GM19372 (cell line): ENCODE data around the gene C2orf72.
"Not testable (repeated sequence)": the region's sequence is repeated elsewhere in the genome, so short reads cannot be mapped to it uniquely, and the experiment has no call there.

Source experiments
- ATAC-seq: cut with Tn5 transposase; IDR thresholded peaks from one replicate; pipeline ENCODE4 v1.9.1; 2021; ENCODE audit warnings: mild to moderate bottlenecking, low read depth, moderate library complexity; ENCODE audit not compliant: unreplicated experiment

C2orf72 gene

DNA sequence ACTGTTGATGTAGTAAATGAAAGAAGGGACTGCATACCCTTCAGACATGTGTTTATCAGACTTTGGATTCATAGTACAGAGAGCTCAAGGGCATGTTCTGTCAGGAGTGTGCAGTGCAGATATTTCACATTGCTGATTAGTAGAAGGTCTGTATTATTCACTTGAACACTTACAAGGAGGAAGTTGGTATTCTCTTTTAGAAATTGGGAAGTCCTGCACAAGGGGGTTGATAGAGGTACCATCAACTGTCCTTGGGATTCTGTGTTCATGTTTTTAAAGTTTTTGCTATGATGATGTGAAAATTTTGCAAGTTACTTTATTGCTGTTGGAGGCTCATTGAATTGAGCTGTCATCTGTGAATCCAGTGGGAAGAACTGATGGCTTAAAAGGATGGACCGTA, 26.0 kb downstream of the C2orf72 start:
- no peak for ATAC-seq

DNA sequence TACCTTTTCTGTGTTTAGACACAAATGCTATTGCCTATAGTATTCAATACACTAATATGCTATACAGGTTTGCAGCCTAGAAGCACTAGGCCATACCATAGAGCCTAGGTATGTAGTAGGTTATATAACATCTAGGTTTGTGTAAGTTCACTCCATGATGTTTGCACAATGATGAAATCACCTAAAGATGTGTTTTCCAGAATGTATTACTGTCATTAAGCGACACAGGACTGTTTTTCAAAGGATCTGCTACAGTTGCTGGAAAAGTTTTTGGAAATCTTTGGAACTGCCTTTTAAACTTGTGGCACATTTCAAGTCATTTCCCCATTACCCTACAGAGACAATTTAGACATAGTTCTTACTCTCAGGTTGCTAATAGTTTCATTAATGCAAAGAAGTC, 28.6 kb downstream of the C2orf72 start:
- ATAC-seq = no peak

- ATAC-seq = not testable (repeated sequence)
Observed at GRCh38 chr2:231067531-231067930, 30.2 kb downstream of the C2orf72 start.

DNA sequence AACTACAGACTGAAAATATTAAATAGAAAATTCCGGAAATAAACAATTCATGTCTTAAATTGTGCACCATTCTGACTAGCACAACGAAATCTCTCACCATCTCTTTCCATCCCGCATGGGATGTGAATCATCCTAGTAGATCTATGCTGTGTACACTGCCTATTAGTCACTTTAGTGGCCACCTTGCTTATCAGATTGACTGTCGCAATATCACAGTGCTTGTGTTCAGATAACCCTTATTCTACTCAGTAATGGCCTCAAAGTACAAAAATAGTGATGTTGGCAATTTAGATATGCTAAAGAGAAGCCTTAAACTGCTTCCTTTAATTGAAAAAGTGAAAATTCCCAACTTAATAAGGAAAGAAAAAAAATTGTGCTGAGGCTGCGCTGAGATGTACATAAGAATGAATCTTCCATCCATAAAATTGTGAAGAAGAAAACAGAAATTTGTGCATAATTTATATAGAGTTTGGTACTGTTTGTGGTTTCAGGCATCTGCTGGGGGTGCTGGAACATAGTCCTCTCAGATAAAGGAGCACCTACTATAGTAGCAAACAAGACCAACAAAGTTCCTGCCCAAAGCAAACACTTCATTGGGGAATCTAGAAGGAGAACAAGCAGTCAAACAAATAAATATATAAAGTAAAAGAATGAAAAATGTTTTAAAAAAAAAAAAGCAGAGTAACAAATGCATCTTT, 31.4 kb downstream of the C2orf72 start:
- ATAC-seq = no peak

DNA sequence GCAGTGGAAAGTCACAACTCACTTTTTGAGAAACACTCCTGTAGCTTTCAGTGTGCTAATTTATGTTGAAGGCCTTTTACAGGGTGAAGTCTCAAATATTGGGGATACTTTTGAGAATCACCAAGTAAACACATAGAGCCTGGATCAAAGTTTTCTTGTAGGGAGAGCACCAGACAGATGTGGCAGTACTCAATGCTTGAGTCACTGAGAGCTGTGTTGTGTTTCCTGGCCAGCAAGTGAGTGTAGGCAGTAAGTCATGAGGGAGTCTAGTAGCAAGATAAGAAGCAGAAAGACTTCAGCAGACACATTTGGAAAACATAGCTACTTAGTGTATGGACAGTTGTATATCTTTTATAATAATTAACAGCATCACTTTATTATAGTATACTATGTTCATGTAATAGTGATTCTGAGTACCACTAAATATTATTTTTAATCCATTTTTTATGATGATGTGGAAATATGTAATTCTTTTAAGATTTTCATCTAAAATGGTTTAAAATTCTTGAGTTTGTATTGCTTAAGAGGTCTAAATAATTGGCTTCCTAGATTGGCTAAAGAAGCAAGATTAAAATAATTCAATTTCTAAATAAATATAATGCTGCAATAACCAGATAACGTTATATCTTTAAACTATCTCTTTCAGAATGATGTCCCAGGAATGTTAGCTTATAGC, 32.2 kb downstream of the C2orf72 start:
- no peak for ATAC-seq

DNA sequence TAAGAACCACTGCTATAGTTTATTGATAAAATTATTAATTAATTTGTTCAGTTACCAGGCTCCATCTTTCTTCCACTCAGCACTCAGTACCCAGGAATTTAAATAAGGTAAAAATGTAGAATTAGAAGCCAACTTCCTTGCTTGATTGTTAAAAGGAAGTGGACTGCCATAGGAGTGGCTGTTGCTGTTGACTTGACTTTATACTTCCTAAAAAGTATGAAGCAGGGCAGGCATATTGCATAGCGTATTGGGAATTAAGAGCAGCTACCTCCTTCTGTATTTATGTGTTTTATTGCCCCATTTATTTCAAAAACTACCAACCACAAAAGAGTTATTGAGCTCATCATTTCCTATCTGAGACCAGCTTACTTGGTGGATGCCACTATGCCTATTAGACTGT, 47.2 kb downstream of the C2orf72 start:
- no peak for ATAC-seq

- no peak for ATAC-seq
Observed at GRCh38 chr2:231088754-231089153, 51.4 kb downstream of the C2orf72 start.

- no peak for ATAC-seq
Observed at GRCh38 chr2:231093933-231094332, 56.6 kb downstream of the C2orf72 start.

DNA sequence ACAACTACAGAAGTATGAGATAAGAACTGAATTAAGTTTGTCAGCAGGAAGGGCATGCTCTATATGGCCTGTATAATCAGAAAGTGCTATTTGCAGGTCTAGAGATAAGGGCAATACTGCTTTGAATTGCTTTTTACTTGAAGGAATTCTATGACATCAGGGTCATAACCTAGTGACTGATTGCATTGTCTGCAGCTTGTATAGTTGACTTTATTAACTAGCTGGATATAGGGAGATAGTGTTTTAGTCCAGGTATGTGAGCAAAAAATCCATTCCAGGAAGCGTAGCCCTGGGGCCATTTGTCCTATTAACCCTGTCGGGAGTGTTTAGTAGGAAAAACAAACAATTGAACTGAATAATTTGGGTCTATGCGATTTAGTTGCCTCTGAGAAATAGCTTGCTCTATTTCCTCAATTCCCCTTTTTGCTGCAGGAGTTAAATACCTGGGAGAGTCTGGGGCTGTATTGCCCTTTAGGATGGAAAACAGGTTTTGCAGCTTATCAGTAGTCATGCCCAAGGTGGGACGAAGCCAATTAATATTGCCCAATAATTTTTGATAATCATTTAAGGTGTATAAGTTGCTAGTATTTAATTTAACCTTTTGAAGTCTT, 57.5 kb downstream of the C2orf72 start:
- no peak for ATAC-seq
